IPS-18a (cell line): Measurements from ENCODE around the gene UGT1A8.

Experiments
- H3K27ac ChIP-seq: one replicate; pipeline ENCODE4 v1.5.1; 2013; ENCODE audit warnings: low read length
- H3K27me3 ChIP-seq: one replicate; pipeline ENCODE4 v1.6.1; 2013; ENCODE audit warnings: mild to moderate bottlenecking, low read length; ENCODE audit not compliant: control insufficient read depth, insufficient read depth
- H3K36me3 ChIP-seq: one replicate; pipeline ENCODE4 v1.6.1; 2013; ENCODE audit warnings: low read depth, low read length; ENCODE audit not compliant: control insufficient read depth
- H3K4me1 ChIP-seq: one replicate; pipeline ENCODE4 v1.6.1; 2013; ENCODE audit warnings: low read depth, low read length; ENCODE audit not compliant: control insufficient read depth
- H3K4me3 ChIP-seq: one replicate; pipeline ENCODE4 v1.5.1; 2013; ENCODE audit warnings: low read length
- H3K9ac ChIP-seq: one replicate; pipeline ENCODE4 v1.6.1; 2013; ENCODE audit warnings: mild to moderate bottlenecking, low read length, moderate library complexity
- H3K9me3 ChIP-seq: one replicate; pipeline ENCODE4 v1.6.1; 2013; ENCODE audit warnings: low read depth, low read length; ENCODE audit not compliant: control insufficient read depth

UGT1A8 gene

DNA sequence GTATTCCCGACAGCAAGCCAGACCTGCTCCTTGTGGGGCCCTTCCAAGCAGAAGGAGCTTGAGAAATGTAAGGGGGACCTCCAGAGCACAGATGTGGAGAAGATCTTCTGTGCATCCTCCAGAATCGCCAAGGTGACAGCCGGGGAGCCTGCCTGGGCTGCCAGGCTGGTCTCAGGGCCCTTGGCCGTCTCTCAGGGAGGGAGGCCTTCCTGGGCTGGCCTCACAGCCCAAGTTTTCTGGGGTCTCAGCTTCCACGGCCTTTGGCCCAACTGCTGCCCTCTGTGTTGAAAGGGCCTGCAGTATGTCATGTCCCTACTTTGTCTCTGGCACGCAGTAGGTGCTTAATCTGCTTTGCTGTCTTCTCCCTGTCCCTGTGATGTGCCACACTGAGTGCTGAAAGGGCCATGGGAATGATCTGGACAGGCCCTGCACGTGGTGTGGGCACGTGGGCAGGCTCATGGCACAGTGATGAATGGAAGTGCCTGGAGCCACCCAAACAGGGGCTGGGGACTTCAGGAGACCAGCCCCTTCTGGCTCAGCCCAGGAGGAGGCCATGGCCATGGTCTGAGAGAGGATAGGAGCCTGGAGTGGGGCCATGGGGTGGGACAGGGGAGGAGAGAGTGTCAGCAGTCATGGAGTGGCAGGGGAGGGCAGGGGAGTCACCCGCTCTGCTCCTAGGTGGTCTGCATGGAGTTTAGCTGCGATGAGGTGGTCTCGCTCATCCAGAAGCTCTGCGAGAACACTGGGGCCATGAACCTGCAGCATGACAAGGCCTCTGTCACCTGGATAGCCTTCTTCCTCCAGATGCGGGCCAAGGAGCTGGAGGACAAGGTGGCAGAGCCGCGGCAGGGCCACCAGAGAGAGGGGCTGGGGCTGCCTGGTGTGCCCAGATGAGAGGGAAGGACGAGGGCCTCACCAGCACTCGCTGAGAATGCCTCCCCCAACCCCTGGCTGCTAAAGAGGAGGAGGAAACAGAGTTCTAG lies 201.5 kb downstream of the UGT1A8 start:
- Histone ChIP-seq H3K4me3 (no peak overlapping the region), H3K4me1 (no peaks in the 10 kb centered on the region), H3K36me3 (no peaks in the 10 kb centered on the region), H3K9ac (no peak overlapping the region), H3K9me3 (no peaks in the 10 kb centered on the region), H3K27me3 (no peaks in the 10 kb centered on the region), H3K27ac (no peak overlapping the region)

DNA sequence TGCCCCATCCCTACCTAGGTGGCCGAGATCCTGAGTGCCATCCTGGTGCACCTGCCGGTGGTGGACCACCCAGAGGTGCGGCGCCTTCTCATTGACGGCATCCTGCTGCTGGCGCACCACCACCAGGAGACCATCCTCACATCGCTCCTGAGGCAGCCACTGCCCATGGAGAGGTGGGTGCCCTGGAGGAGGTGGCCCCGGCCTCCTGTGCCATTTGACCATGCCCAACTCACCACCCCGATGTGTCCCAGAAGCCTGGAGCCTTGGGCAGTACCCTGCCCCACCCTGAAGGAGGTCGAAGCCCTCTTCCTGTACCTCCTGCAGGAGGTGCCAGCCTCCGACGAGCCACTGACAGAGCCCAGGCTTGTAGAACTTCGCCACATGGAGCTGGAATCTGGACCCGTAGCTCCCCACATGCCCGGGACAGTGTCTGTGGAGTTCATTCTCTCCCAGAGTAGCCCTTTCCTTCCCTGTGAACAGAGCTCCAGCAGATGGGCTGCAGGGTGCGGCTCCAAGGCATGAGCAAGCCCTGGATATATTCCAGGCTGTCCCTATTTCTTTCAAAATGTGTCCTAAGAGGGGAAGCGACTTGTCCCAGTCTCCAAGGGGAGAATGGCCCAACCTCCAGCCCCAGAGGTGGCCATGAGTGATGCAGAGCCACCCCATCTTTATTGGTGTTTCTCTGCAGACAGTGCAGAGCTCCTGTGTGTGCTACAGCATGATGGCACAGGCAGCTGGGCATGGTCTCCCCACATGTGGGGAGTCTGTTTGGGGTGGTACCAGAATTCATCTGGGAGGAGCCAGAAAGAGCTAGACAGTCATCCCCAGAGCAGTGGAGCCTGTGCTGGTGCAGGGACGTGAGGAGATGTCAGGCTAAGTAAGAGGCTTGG lies 202.7 kb downstream of the UGT1A8 start:
- Histone ChIP-seq H3K4me3 (no peak overlapping the region), H3K4me1 (no peaks in the 10 kb centered on the region), H3K9me3 (no peaks in the 10 kb centered on the region), H3K27me3 (no peaks in the 10 kb centered on the region), H3K36me3 (no peaks in the 10 kb centered on the region), H3K9ac (no peak overlapping the region), H3K27ac (no peak overlapping the region)

DNA sequence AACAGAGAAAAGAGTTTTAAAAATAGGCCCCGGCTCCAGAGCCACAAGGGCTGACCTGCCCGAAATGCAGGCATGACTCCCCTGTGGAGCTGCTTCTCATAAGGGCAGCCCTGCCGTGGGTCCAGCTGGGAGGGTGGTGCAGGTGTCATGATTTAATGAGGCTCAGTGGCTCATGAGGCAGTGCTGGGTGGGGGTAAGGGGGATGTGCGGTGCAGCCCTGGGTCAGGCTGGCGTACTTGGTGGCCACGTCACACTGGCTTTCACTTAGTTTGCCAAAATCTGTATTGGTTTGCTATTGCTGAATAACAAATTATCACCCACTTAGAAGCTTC lies 203.3 kb downstream of the UGT1A8 start:
- H3K27me3 ChIP-seq = no peaks in the 10 kb centered on the region
- no peak overlapping the region for H3K9ac ChIP-seq
- H3K36me3 ChIP-seq = no peaks in the 10 kb centered on the region
- no peaks in the 10 kb centered on the region for H3K4me1 ChIP-seq
- no peak overlapping the region for H3K27ac ChIP-seq
- no peak overlapping the region for H3K4me3 ChIP-seq
- H3K9me3 ChIP-seq = no peaks in the 10 kb centered on the region

DNA sequence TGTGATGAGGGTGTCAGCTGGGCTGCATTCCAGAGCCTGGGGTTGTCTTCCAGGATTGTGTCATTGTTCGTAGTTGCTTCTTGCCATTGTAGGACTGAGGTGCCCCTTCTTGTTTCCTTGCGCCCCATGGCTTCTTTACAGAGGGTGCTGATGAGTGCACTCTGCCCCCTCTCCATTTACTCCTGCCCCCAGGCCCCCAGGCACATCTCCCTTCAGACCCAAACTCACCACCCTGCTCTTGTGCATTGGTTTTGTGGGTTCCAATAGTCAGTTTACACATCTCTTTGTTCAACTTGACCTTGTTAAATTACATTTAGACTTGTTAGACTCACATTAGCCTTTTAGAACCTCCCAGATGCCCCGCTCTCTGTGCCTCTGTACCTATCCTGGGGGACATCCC lies 203.8 kb downstream of the UGT1A8 start:
- H3K27me3 ChIP-seq = no peaks in the 10 kb centered on the region
- no peaks in the 10 kb centered on the region for H3K4me1 ChIP-seq
- H3K27ac ChIP-seq = no peak overlapping the region
- H3K4me3 ChIP-seq = no peak overlapping the region
- H3K9me3 ChIP-seq = no peaks in the 10 kb centered on the region
- no peaks in the 10 kb centered on the region for H3K36me3 ChIP-seq
- no peak overlapping the region for H3K9ac ChIP-seq

DNA sequence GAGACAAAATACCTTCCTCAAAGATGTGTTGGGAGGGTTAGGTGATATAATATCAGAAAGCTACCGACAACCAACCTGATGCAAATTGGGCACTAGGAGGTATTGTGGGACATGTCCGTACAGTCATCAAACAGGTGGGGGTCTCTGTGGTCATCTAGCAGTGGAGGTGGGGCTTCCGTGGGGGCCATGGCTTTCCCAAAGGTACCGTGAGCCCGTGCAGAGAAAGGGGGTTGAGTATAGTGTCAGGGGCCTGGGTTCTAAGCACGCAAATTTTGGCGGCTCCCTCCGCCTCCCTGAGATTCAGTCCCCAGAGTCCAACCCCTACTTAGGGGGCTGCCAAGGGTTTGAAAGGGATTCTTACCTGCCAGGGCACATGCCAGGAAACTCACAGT lies 204.3 kb downstream of the UGT1A8 start:
- H3K27me3 ChIP-seq = no peaks in the 10 kb centered on the region
- H3K9me3 ChIP-seq = no peaks in the 10 kb centered on the region
- no peak overlapping the region for H3K9ac ChIP-seq
- no peaks in the 10 kb centered on the region for H3K36me3 ChIP-seq
- H3K4me3 ChIP-seq = no peak overlapping the region
- H3K27ac ChIP-seq = no peak overlapping the region
- no peaks in the 10 kb centered on the region for H3K4me1 ChIP-seq

DNA sequence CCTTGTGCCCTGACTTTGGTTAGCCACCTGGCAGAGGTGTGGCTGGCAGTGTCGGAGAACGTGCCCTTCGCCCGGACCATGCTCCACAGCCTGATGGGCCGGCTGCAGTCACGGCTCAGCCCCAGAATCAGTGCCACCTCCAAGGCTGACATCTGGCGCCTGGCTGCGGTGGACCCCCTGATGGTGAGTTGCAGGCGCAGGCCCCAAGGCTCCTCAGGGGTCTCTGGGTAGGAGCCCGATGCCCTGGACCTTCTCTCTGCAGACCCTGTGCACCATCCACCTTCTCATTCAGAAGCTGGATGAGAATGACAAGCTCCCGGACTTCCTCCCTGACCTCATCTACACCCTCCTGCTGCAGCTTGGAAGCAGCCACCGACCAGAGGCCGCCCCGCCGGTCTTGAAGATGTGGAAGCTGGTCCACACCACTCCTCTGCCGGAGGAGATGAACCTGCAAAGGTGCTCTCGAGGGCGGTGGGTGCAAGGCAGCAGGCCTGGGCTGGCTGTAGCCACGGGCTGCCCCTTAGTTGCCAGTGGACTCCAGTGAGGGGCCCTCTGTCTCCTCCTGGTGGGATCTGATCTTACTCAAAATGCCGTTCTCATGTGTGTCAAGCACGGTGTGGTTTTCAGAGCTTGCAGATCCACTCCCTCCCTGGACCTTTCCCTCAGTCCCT lies 204.8 kb downstream of the UGT1A8 start:
- H3K36me3 ChIP-seq = no peaks in the 10 kb centered on the region
- H3K27ac ChIP-seq = no peak overlapping the region
- H3K4me1 ChIP-seq = no peaks in the 10 kb centered on the region
- no peak overlapping the region for H3K4me3 ChIP-seq
- no peak overlapping the region for H3K9ac ChIP-seq
- no peaks in the 10 kb centered on the region for H3K27me3 ChIP-seq
- no peaks in the 10 kb centered on the region for H3K9me3 ChIP-seq
